Measurements from ENCODE around the gene BIRC5. TPM values are rescaled to one million over a fixed set of nuclear protein-coding genes. Genes with fewer than 3 reads are reported as not detected.

BIRC5 gene
- total RNA-seq, 1 donor from 2014 or later = 0.69 TPM

DNA sequence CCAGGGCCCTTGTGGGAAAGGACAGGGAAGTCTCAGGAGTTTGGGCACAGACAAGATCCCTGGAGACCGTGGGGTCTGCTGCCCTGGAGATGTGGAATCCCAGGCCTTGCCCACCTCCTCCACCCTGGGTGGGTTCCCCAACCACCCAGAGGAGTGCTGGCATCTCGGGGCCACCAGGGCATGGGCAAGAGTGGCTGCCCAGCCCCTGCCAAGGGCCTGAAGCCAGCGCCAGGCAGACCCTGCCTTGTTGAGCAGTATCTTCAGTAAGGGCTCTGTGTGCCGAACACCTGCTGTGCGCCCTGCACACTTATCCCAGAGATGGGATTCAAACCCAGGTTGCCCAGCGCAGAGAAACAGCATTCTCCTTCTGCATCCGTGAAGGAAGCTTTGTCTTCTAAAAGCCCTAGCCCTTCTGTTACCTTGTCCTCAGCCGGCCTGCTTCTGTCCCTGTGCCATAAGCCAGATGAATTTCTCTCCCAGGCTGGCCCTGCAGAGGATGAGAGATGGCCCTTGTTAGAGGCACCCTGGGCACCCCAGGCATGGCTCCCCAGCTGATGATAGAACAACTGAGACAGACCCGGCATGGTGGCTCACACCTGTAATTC is 49.8 kb downstream of the BIRC5 start:
- H3K36me3 ChIP-seq = no peaks in the 10 kb centered on the region
- no peak overlapping the region for H3K4me3 ChIP-seq
- intact Hi-C loops (cut with micrococcal nuclease) = no loop called here
- TF ChIP-seq, protein P1, sequence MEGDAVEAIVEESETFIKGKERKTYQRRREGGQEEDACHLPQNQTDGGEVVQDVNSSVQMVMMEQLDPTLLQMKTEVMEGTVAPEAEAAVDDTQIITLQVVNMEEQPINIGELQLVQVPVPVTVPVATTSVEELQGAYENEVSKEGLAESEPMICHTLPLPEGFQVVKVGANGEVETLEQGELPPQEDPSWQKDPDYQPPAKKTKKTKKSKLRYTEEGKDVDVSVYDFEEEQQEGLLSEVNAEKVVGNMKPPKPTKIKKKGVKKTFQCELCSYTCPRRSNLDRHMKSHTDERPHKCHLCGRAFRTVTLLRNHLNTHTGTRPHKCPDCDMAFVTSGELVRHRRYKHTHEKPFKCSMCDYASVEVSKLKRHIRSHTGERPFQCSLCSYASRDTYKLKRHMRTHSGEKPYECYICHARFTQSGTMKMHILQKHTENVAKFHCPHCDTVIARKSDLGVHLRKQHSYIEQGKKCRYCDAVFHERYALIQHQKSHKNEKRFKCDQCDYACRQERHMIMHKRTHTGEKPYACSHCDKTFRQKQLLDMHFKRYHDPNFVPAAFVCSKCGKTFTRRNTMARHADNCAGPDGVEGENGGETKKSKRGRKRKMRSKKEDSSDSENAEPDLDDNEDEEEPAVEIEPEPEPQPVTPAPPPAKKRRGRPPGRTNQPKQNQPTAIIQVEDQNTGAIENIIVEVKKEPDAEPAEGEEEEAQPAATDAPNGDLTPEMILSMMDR (IDR thresholded peaks at IDR 0.05; ENCODE audit: borderline replicate concordance) = no peak
- no peaks in the 10 kb centered on the region for H3K9me3 ChIP-seq (replicated peaks)
- peak overlapping the region; percentile 76 for H3K27ac ChIP-seq (replicated peaks)
- DNase-seq = no peak
- H3K4me1 ChIP-seq = peaks cover 41% of the 10 kb centered on the region
- no peaks in the 10 kb centered on the region for H3K27me3 ChIP-seq (ENCODE audit: low read depth)

DNA sequence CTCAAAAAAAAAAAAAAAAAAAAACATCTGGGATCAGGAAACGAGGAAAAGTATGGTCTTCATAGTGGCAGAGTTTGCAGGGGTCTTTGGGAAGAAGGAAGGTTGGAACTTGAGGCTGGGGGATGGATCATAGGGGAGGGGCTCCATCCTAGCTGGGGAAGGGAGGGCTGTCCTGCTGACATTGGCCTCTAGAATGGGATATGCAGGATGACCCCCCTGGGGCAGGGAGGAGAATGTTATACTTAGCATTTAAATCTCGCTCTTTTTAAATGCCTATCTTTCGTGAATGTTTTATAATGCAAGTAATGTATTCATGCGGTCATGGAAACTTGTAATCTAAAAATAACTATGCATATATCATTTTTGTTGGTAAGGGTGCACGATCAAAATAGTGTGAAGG is 50.5 kb downstream of the BIRC5 start:
- no peak overlapping the region for H3K27ac ChIP-seq (replicated peaks)
- peaks cover 7% of the 10 kb centered on the region for H3K27me3 ChIP-seq (ENCODE audit: low read depth)
- H3K4me3 ChIP-seq = no peak overlapping the region
- H3K9me3 ChIP-seq (replicated peaks) = no peaks in the 10 kb centered on the region
- no peaks in the 10 kb centered on the region for H3K36me3 ChIP-seq
- TF ChIP-seq, protein P1 (IDR thresholded peaks at IDR 0.05; ENCODE audit: borderline replicate concordance) = no peak
- intact Hi-C loops (cut with micrococcal nuclease) = no loop called here
- H3K4me1 ChIP-seq = peaks cover 33% of the 10 kb centered on the region
- DNase-seq = no peak

DNA sequence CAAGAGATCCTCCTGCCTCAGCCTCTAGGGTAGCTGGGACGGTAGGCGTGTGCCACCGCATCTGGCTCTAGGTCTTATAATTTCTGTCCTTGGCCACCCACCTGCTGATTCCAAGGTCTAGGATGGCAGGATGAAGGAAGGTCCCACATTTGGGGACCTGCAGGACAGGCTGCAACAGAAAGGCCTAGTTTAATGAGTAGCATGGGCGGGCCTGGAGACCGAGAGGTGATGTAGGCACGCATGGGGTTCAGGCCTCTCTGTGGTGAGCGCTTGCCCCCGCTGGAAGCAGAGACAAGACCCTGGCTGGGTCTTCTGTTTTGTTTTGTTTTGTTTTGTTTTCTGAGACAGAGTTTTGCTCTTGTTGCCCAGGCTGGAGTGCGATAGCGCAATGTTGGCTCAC is 51.1 kb downstream of the BIRC5 start:
- H3K27ac ChIP-seq (replicated peaks) = no peak overlapping the region

DNA sequence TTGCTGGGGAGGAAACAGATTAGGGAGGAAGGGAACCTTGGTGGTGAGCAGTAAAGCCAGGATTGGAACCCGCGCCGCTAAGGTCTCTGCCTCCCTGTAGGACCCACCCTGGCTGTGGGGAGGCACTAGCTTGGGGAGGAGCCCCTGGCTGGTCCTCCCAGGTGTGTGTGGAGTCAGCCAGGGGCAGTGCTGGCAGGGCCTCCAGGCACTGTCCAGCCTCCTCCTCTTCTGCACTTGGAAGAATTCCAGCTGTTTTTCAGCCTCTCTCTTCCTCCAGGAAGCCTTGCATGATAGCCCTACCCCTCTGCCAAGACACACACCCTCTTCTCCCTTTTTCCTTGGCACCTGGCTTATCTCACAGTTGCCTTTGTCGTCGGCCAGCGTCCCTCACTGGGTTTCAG is 52.2 kb downstream of the BIRC5 start:
- intact Hi-C loops (cut with micrococcal nuclease) = no loop called here
- H3K4me1 ChIP-seq = peaks cover 31% of the 10 kb centered on the region
- H3K9me3 ChIP-seq (replicated peaks) = no peaks in the 10 kb centered on the region
- H3K27ac ChIP-seq (replicated peaks) = no peak overlapping the region
- DNase-seq = no peak
- peaks cover 24% of the 10 kb centered on the region for H3K27me3 ChIP-seq (ENCODE audit: low read depth)
- no peak overlapping the region for H3K4me3 ChIP-seq
- TF ChIP-seq, protein P1 (IDR thresholded peaks at IDR 0.05; ENCODE audit: borderline replicate concordance) = no peak
- H3K36me3 ChIP-seq = no peaks in the 10 kb centered on the region

More for the DNA sequence above, 51.1 kb downstream of the BIRC5 start:
- H3K36me3 ChIP-seq = no peaks in the 10 kb centered on the region
- TF ChIP-seq, protein P1 (IDR thresholded peaks at IDR 0.05; ENCODE audit: borderline replicate concordance) = no peak
- no peak overlapping the region for H3K4me3 ChIP-seq
- H3K9me3 ChIP-seq (replicated peaks) = no peaks in the 10 kb centered on the region
- no peak for DNase-seq
- intact Hi-C loops (cut with micrococcal nuclease) = no loop called here
- H3K27me3 ChIP-seq (ENCODE audit: low read depth) = peaks cover 13% of the 10 kb centered on the region
- peaks cover 31% of the 10 kb centered on the region for H3K4me1 ChIP-seq

DNA sequence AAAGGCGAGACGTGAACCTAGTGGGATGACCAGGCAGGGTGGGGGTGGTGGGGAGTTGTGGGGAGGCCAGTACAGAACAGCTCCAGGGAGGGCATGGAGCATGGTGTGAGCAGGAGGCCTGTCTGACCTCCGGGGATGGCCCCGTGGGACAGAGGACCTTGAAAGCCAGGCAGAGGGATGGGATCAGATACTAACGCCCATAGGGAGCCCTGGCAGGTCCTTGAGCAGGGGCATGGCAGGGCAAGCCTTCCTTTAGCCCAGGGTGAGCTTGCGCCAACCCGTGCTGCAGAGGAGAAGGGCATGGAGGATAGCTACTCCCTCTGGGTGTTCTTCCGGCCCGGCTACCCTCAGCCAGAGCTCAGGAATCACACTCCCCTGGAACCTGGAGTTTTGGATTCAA is 52.7 kb downstream of the BIRC5 start:
- intact Hi-C loops (cut with micrococcal nuclease) = no loop called here
- no peaks in the 10 kb centered on the region for H3K36me3 ChIP-seq
- no peak overlapping the region for H3K27ac ChIP-seq (replicated peaks)
- H3K4me1 ChIP-seq = peaks cover 31% of the 10 kb centered on the region
- no peak overlapping the region for H3K4me3 ChIP-seq
- no peaks in the 10 kb centered on the region for H3K9me3 ChIP-seq (replicated peaks)
- TF ChIP-seq, protein P1 (IDR thresholded peaks at IDR 0.05; ENCODE audit: borderline replicate concordance) = no peak
- H3K27me3 ChIP-seq (ENCODE audit: low read depth) = peaks cover 29% of the 10 kb centered on the region
- DNase-seq = no peak

Data from left ventricle myocardium inferior (tissue), 1 donor.